Measurements from ENCODE around the gene SOX12.

DNA sequence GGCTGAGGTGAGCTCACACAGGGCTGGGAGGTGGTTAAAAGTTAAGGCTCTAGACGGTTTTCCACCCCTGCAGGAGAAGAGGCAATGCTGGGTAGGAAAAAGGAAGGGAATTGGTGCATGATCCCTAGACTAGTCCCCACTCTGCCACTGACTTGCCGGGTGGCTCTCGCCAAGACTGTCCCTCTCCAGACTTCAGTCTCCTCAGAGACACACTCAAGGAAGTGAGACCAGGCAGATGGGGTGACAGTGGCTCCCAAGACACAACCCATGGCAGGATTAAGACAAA is 47.9 kb upstream of the SOX12 start:
- TF ChIP-seq, protein P1, sequence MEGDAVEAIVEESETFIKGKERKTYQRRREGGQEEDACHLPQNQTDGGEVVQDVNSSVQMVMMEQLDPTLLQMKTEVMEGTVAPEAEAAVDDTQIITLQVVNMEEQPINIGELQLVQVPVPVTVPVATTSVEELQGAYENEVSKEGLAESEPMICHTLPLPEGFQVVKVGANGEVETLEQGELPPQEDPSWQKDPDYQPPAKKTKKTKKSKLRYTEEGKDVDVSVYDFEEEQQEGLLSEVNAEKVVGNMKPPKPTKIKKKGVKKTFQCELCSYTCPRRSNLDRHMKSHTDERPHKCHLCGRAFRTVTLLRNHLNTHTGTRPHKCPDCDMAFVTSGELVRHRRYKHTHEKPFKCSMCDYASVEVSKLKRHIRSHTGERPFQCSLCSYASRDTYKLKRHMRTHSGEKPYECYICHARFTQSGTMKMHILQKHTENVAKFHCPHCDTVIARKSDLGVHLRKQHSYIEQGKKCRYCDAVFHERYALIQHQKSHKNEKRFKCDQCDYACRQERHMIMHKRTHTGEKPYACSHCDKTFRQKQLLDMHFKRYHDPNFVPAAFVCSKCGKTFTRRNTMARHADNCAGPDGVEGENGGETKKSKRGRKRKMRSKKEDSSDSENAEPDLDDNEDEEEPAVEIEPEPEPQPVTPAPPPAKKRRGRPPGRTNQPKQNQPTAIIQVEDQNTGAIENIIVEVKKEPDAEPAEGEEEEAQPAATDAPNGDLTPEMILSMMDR (IDR thresholded peaks at IDR 0.05; ENCODE audit: insufficient read depth, low read length, poor library complexity, severe bottlenecking), result no peak
- TF ChIP-seq EZH2phosphoT487 (conservative IDR thresholded peaks at IDR 0.05; ENCODE audit: low read length), result no peak
